Effector CD4-positive, alpha-beta T cell (primary cell): ENCODE data around the gene SYCP3.
"Not testable (repeated sequence)": the region's sequence is repeated elsewhere in the genome, so short reads cannot be mapped to it uniquely, and the experiment has no call there.

ENCODE experiments used
- DNase-seq: peaks from one replicate; pipeline ENCODE4 v3.0.0-alpha.2; 2020

The SYCP3 gene

DNA sequence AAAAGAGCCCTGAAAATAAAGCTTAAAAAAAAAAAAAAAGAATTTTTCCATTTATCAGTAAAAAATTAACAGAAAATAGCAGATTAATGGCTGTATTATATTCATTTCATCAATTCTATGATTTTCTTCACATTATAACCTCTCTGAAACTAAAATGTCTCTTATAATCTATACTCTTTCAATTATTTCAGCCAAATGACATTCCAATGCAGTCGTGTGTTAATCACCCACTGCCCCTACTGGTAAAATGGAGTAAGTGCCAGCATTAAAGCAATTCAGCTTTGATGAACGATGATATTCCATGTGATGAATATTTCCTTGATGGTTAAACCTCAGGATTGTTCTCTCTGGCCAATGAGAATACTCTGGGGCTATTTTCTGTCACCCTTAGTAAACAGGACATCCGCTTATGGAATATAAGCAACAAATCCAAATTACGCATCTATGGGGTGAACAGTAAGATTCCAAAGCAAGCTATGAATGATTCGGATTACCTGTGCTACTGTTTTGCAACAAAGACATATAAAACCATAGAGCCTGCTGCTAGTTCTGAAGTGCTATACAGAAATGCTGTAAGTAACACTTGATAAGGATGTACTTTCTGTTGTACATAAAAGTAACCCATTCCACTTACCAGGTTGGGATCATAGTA, 20.3 kb upstream of the SYCP3 start:
- no peak for DNase-seq

DNA sequence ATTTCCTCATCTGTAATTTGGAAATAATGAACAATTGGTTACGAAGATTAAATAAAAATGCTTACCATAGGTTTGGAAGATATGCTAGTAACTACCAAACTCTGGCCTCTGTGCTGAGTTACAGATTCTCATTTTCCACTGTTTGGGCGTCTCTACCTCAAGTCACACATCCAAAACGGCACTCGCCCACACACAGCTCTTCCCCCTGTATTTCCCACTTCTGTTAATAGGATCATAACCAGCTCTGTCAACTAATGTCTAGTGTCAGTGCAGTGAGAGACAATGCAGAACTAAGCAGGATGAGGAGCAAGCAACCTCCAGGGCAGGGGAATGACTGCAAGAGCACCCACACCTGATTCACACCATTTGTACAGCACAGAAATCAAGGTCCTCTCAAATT, 10.9 kb upstream of the SYCP3 start:
- DNase-seq: no peak

DNA sequence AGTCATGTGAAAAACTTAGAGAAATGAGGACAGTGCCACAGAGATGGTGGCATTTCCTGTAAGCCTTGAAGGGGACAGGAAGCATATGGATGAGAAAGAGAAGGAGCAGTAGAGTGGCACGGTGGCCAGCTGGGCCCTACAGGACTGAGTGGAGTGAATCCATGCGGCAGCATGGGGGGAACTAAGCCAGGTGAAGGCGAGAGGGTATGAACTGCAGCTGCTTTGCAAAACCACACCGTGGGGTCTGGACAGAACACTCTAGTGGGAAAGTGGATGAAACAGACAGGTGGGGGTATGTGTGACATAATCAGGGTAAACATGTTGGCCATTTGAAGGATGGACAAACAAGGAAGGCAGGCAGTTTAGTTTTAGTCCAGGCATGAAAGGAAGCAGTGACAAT, 10.4 kb upstream of the SYCP3 start:
- DNase-seq: no peak

DNA sequence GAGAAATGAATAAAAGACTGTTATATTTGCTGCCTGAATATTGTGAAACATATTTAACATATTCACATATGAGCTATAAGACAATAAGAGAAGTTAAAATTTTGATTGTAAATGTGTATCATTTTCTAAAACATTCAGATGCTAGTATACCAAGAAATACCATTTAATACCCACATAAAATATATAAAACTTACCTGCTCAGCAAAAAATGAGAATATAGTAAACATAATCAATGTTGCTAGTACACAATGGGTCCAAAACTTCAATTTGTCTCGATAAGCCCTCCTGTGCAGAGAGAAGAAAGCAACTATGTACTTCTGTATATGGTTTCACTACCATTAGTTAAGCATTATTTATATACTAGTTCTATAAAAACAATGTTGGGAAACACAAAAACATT, 9.6 kb upstream of the SYCP3 start:
- DNase-seq: no peak

DNA sequence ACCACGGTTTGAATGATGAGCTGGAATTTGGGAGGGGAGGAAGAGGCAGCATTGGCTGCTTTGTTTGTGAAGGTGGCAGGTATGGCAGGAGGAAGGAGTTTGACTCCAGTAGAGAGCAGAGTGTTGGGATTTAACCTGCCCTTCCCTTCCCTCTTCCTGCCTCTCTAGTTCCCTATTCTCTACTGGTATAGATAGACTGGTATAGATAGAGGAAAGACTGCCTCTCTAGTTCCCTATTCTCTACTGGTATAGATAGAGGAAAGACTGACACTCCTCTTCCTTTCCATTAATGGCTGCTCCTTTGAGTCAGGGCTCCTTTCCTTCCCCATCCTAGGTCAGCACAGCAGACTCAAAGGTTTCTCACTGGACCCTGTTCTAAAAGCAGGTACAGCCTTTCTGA, 8.4 kb upstream of the SYCP3 start:
- no peak for DNase-seq

DNA sequence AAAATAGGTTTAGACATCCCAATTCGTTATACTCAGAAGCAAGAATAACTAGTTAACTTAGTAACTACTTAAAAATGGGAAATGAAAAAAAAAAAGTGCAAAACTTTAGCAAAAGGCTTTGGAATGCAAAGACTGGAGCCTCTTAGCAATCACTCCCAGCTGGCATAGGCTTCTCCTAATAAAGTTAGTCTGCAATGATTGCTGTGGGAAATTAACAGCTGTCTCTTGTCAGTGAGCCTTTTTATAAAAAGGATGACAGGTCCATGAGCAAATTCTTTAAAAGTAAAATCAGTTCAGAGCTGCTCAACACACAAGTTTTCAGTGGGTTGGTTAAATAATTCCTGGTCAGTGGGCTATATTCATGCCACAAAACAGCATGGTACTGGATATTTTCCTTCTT, 7.4 kb upstream of the SYCP3 start:
- DNase-seq: no peak

DNA sequence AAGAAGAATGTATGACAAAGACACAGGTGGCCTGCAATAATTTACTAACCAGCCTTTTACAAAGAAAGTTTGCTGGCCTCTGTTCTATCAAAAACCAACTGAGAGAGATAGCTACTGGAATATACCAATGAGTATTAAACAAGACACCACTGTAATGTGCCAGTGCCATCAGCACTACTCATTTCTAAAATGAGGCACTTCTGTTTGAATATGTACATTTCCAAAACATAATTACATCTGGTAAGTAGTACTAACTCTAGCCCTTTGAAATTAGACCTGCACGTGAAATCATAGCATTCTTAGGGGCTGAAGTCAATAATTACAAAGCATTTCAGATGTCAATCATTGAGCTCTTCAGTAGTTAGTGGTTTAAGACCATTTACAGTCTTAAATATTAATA, 6.9 kb upstream of the SYCP3 start:
- DNase-seq: no peak

DNA sequence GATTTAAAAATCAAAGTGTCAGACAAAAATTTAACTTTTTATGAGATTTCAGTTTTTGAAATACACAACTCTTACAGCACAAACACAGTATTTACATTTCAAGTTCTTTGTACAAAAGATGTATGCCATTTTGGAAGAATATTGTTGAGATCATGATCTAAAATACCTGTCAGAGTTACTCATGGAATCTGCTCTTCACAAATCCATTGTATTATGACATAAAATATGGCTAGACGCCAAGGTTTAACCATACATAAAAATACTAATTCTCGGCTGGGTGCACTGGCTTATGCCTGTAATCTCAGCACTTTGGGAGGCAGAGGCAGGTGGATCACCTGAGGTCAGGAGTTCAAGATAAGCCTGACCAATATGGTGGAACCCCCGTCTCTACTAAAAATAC, 6.2 kb upstream of the SYCP3 start:
- no peak for DNase-seq

DNA sequence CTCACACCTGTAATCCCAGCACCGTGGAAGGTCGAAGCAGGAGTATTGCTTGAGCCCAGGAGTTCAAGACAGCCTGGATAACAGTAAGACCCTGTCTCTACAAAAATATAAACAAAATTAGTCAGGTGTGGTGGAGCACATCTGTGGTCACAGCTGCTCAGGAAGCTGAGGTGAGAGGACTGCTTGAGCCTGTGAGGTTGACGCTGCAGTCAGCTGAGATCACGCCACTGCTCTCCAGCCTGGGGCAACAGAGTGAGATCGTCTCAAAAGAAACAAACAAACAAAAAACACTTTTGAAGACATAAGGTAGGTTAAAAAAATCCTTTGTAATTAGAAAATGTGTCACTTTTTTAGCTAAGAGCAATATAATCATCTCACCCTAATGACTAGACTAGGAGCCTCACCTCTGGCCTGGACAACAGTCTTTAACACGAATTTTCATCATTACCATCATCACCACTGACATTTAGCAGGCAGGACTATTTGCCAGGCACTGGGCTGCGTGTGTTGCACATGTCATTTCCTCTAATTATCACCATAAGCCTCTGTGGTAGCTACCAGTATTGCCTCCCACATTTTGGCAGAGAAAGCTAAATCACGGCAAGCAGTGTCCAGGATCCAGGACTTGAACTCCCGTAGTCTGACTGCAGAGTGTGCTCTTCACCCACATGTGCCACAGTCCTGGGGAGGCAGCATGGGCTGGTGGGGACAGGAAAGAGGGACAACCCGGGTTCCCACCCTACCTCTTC, 4.6 kb upstream of the SYCP3 start:
- no peak for DNase-seq

DNA sequence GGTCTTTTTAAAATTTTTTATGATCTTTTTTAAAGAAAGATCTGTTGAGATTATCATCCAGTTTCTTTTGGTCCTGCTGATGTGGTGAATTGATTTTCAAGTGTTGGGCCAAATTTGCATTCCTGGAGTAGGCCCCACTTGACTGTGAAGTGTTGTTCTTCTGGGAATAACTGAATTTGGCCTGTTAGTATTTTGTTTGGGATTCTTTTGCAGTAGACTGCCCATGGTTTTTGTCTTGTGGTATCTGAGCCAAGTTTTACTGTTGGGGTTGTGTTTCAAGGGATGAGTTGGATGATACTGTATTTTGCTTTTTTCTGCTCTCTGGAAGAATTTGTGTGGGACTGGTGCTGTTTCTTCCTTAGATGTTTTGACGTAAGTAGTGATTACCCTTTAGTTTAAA, 4.0 kb upstream of the SYCP3 start:
- no peak for DNase-seq

DNA sequence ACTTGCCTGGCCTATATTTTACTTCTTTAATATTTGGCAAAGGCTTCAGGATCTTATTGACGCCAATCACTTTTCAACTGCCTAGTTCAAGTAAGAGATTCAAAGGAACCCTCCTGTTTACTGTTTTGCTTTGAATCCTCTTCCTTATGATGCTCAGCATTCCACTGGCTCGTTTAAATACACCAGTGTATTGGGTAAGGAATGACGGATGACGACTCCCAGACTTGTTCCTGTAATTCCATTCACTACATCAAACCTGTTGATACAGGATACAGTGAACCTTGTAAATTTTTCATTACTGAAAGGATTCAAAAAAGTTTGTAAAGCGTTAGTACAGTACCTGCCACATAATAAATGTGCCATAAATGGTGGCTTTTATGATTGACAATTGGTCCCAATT, 1.7 kb upstream of the SYCP3 start:
- DNase-seq: no peak

DNA sequence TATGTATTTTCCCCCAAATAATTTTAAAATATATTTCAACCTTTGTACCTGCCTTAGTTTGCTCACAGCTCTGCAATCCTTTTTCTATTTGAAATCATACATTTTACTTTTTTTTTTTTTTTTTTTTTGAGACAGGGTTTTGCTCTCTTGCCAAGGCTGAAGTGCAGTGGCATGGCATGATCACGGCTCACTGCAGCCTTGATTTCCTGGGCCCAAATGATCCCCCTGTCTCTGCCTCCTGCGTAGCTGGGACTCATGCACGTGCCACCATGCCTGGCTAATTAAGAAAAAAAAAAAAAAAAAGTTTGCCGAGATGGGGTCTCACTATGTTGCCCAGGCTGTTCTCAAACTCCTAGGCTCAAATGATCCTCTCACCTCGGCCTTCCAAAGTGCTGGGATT, 1.3 kb upstream of the SYCP3 start:
- DNase-seq: no peak

DNA sequence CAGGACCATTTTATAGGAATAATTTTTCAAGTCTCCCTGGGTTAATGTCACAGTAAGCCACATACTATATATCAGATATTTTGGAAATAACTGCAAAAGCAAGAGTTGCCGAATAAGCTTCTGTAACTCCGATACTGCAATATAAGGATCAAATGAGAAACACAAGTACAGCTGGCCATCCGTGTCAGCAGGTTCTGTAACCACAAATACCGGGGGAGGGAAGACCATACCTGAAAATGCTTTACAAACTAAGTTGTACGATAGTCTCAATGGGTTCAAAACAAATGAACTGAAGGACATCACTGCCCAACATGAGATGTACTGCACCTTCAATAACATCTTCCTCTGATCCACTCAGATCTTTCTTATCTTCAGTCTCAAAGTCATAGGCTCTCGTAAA, 1.8 kb downstream of the SYCP3 start:
- no peak for DNase-seq

DNA sequence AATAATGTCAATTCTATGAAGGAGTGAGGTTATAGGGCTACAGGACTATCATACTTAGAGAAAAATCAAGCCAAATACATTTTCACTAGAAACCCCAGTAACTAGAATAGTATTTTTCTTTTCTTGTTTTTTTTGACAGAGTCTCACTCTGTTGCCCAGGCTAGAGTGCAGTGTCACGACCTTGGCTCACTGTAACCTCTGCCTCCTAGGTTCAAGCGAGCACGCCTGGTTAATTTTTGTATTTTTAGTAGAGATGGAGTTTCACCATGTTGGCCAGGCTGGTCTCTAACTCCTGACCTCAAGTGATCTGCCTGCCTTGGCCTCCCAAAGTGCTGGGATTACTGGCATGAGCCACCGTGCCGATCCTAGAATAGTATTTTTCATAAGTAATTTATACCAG, 4.8 kb downstream of the SYCP3 start:
- not testable (repeated sequence) for DNase-seq

DNA sequence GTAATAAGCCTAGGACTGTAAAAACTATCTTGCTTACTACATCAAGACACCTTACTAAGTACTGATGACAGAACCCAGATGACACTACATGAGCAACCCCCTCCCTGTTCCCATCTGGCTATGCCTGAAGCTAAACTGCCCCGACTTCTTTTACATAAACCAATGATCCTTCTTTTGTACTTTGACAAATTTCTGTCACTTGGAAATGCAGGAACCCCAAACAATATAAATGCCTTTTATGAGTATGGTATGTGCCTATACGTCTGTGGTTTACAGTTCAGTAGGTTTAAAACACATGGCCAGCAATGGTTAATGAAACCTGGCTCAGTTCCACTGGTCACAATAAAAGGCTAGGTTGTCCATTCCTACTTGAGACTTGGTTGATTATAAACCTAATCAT, 6.1 kb downstream of the SYCP3 start:
- DNase-seq: no peak

DNA sequence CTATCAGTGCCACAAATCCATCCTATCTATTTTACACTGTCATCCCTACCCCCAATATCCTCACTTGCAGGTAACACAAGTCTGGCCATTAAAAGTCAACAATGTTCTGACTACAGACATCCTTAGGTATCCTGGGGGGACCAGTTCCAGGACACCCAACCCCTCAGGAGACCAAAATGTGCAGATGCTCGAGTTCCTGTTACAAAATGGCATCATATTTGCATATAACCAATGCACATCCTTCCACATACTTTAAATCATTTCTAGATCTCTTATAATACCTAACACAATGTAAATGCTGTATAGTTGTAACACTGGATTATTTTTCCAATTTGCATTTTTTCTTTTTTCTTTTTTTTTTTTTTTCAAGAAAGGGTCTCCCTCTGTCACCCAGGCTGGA, 6.9 kb downstream of the SYCP3 start:
- DNase-seq: no peak

DNA sequence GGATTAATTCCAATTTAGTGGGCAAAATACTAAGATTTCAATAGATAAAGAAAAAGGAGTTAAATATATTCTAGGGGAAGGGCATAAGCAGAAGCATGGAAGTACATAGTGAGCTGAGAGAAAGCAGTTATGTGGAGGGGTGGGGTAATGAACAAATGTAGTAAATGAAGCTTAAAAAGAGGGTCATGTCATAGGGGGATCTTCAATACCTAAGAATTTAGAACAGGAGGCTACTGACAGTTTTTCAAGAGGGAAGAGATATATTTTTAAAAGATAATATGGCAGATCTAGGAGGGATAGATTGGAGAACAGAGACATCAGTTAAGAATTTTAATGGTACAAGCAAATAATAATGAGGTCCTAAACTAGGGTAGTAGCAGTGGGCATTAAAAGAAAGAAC, 9.4 kb downstream of the SYCP3 start:
- no peak for DNase-seq

DNA sequence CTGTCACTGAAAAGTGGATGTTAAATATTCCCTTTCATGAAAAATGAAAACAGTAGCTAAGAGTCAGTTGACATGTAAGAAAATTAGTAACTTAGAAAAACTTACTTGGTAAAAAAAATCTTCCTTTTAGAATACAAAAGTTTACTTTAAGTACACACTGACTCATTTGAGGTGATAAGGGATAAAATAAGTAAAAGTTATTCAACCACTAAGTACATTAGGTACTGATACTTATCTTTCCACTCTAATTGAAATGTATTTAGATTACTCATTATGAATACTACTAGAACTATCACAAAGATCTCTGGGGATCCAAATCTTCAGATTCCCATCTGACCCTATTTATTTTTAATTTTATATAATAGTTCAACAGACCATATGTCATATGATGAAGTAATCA, 12.2 kb downstream of the SYCP3 start:
- DNase-seq: no peak

DNA sequence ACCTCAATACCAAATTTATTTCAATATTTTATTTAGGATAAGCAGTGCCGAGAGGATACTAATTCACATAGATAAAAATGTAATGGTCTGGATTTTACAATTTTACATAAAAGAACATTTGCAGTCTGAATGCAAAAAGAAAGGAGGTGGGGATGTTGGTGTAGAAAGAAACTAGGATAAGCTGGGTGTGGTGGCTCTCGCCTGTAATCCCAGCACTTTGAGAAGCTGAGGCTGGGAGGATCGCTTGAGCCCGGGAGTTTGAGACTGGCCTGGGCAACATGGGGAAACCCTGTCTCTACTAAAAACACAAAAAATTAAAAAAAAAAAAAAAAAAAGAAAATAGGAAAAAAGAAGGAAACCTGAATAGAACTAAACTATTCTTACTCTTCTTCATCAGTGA, 16.9 kb downstream of the SYCP3 start:
- no peak for DNase-seq

DNA sequence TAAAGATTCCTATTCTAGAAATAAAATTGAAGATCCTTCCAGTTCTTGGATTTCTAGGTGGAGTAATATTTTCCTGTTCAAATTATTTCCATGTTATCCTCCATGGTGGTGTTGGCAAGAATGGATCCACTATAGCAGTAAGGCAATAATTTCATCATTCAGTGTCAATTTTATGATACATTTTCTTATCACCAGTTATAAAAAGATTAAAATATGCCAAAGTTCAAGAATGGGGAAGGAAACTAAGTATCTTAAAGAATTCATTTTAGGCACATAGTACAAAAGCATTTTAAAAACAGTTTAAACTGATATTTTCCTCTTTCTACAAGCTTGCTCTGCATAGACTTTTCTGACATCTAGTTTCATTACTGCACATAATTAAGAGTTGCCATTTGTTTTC, 19.1 kb downstream of the SYCP3 start:
- no peak for DNase-seq

DNA sequence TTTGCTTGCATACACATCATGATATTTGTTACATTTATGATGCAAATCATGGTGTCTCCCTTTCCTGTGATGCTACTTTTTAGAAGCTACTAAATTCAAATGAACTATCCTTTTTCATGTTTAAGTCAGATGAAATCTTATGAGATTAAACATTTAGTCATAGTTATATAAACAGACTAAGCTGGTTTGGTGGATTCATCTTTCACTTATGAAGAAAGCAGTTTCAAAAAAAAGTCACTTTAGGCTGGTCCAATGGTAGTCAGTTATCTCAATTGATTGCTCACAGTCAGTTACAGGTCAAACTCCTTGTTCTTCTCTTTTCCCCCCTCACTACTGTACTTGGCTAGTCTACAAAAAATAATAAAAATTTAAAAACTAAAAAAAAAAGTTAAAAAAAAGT, 19.7 kb downstream of the SYCP3 start:
- no peak for DNase-seq

DNA sequence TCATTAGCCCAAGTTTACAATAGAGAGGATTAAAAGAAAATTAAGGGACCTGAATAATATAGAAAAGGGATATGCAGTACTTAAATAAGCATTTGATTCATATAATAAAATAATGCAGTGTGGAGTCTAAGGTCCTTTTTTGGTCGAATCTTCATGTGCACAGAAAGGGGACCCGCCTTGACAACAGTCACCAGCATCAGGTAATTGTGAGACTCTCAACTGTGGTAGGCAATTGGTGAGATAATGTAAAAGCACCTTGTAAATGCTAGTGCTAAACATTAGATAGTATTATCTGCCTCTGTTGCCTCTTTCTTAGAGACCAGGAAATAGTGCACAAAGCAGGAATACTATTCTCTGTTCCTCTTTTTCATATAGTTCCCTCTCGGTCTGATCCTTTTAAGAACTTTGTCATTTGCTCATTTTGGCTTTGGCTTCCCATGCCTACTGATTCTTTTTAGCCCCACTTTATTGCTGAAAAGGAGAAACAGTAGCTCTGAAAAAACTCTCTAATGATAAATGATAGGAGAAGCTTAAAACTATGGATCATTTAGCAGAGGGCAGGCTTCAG, 24.3 kb downstream of the SYCP3 start:
- DNase-seq: no peak

DNA sequence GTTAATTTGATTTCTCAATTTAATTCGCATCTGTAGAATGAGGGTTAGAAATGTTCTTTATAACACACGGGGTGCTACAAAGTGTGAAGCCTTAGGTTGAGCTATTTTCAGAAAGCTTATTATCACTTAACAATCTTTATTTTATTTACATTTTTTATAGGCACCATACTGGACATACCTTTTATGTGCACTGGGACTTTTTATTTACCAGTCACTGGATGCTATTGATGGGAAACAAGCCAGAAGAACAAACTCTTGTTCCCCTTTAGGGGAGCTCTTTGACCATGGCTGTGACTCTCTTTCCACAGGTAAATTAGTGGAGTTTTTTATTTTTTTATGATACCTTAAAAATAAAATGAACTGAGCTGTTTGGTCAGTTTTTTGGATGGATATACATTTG, 25.3 kb downstream of the SYCP3 start:
- no peak for DNase-seq

DNA sequence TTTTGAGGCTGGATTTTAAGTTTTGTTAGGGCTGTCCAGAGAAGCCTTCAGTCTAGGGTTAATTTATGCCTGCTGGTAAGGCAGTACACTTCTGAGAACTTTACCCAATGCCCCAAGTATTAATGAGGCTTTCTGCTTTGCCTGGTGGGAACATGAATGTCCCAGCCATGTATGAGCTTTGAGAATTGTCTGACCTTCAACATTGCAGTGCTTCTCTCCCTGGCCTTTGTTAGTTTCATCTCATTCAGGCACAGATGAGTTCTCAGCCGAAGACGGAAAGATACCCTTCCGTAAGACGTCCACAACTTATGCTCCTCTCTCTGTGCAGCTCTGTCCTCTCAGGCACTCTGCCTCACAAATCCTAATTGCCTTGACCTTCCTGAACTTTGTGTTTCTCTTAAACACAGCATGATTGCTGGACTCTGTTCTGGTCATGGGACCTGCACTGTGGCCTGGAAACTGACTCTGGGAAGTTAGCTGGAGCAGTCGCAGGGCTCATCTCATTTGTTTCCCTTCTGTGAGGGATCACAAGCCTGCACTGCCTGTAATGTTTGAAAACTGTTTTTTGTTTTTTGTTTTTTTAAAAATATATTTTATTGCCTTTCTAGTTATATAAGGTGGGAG, 26.1 kb downstream of the SYCP3 start:
- no peak for DNase-seq
